ENCODE data around the gene DPF3.

- TF ChIP-seq CTCF (IDR thresholded peaks at IDR 0.05), result no peak
- no peak for TF ChIP-seq POLR2A (IDR thresholded peaks at IDR 0.05)
Measured at GRCh38 chr14:72740966-72741825, 152.7 kb downstream of the DPF3 start.

All from adrenal gland (tissue), 5 donors.